ENCODE data around the gene VTN.

The VTN gene

DNA sequence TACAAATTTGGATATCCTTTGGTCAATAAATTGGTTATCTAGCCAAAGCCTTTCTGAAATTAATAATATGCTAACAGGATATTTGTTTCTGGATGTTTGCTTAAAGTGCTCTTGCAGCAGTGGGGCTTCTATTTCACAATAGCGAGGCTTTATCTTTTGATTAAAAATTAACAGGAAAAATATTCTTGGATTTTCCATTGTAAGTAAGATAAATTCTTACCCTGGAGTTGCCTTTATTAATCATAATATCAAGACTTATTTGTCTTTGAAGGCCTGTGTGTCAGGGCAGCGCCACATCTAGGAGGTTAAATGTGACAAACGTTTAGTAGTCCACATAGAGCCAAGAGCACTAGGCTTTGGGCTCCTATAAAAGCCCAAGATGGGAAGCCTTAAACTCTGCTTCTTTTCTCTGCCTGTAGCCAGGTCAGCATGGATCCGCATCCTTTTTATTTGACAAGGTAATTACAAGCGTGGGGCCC lies 45.8 kb downstream of the VTN start:
- no peak overlapping the region for H3K4me3 ChIP-seq (ENCODE audit: low read depth, low read length)
- TF ChIP-seq CTCF (IDR thresholded peaks at IDR 0.05; ENCODE audit: low read depth, low read length): no peak

GRCh38 chr17:28320215-28321061 lies 49.7 kb downstream of the VTN start:
- H3K4me3 ChIP-seq (ENCODE audit: low read depth, low read length): peak overlapping the region; percentile 58
- TF ChIP-seq CTCF (IDR thresholded peaks at IDR 0.05; ENCODE audit: low read depth, low read length): no peak

DNA sequence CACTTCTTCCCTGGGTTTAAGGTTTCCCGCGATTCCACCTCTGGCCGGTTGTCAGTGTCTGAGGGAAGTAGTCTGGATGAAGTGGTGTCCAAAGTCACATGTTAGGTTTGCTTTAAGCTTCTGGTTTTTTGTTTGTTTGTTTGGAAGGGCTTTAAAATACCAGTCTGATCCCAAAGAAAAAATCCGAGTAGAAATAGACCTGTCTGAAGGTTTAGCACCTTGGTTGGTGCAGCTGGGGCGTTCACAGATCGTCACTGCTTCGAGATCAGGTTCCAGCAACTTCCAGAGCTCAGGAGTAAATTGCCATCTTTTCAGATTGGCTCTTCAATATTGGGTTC lies 50.5 kb downstream of the VTN start:
- TF ChIP-seq CTCF (IDR thresholded peaks at IDR 0.05; ENCODE audit: low read depth, low read length): no peak
- H3K4me3 ChIP-seq (ENCODE audit: low read depth, low read length): peak overlapping the region; percentile 58

DNA sequence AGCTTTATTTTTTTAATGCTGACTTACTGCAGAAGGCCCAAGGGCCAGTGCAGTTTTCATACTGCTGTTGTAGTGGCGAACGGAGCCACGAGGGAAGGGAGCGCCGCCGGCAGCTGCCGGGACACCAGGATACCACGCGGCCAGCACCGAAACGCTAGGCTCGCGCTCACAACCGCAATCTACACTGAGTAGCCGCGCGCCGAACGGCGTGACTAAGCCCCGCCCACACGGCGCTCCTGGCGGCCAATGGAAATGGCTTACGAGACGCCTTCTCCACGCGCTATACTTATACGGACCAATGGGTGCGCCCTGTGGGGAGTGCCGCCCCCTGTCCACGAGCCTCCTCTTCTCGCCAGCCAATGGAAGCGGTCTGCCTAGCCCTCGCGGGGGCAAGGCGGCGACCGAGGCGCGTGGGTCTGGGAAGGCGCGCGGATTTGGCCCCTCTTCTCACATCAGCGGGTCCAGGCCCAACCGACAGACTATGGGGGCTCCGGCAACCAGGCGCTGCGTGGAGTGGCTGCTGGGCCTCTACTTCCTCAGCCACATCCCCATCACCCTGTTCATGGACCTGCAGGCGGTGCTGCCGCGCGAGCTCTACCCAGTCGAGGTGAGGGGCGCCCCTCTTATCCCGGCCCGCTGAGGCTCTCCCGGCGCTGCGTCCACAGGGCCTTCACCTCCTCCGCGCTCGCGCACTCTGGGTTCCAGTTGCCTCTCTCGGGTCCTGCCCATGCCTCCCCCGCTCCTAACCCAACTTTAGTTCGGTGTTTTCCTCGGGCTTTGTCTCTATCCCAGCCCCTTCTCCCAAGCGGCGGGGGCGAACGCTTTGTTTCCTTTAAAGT lies 51.1 kb downstream of the VTN start, which contains the start of gene TMEM97:
Gene TMEM97 (plus strand): TSS at position 442 of the 839 bp plus-strand sequence. CDS start 40 bp downstream, at position 482.
- TF ChIP-seq CTCF (IDR thresholded peaks at IDR 0.05; ENCODE audit: low read depth, low read length): no peak
- H3K4me3 ChIP-seq (ENCODE audit: low read depth, low read length): peak within 1 kb of the TSS; percentile 58

- no peak for TF ChIP-seq CTCF (IDR thresholded peaks at IDR 0.05; ENCODE audit: low read depth, low read length)
Measured at GRCh38 chr17:28317966-28318758, 51.9 kb downstream of the VTN start.

More at GRCh38 chr17:28317966-28318758, 51.9 kb downstream of the VTN start:
- peak overlapping the region; percentile 58 for H3K4me3 ChIP-seq (ENCODE audit: low read depth, low read length)

All from WI38 (cell line).